ENCODE results near the gene PRXL2B. TPM values are rescaled to one million over a fixed set of nuclear protein-coding genes. Genes with fewer than 3 reads are reported as not detected.
A peak's percentile ranks its signal among the peaks of the same experiment; 100 is the strongest.

The PRXL2B gene
- total RNA-seq, 1 experiment from 2014 or later, result 40.7 TPM

GRCh38 chr1:2556678-2557481, 29.7 kb upstream of the PRXL2B start:
- no peak for TF ChIP-seq CTCF (conservative IDR thresholded peaks at IDR 0.05)

More at GRCh38 chr1:2556678-2557481, 29.7 kb upstream of the PRXL2B start:
- Histone ChIP-seq H2BK15ac (ENCODE audit: low read depth, low read length) (no peak overlapping the region), H3K23ac (ENCODE audit: insufficient read length, low read depth, low read length) (no peak overlapping the region), H2AFZ (ENCODE audit: low read length) (no peak overlapping the region), H3K56ac (ENCODE audit: insufficient read length, low read depth, low read length) (no peak overlapping the region), H3K79me1 (ENCODE audit: insufficient read depth, low read depth, low read length, poor library complexity, severe bottlenecking) (no peaks in the 10 kb centered on the region), H4K91ac (ENCODE audit: insufficient read length, low read depth, low read length) (no peak overlapping the region), H4K8ac (replicated peaks; ENCODE audit: insufficient read length, low read depth, low read length) (no peak overlapping the region), H3K14ac (ENCODE audit: insufficient read depth, low read length) (peak overlapping the region; percentile 10; the same call in 1 of the 2 replicates), H3K18ac (ENCODE audit: insufficient read length, low read depth, low read length) (no peak overlapping the region), H3K4ac (ENCODE audit: low read depth, low read length) (no peak overlapping the region), H4K5ac (ENCODE audit: insufficient read length, low read depth, low read length) (no peak overlapping the region), H3K79me2 (ENCODE audit: insufficient read depth, low read length) (no peaks in the 10 kb centered on the region), H3K9me3 (ENCODE audit: control insufficient read depth, low read depth, low read length) (no peaks in the 10 kb centered on the region), H3T11ph (ENCODE audit: low read length) (no peak overlapping the region), H3K9ac (ENCODE audit: extremely low read depth, insufficient read length, low read length) (no peak overlapping the region), H3K27me3 (ENCODE audit: insufficient read depth, low read length) (no peaks in the 10 kb centered on the region), H3K23me2 (ENCODE audit: insufficient read length, low read depth, low read length, poor library complexity, severe bottlenecking) (no peaks in the 10 kb centered on the region), H2AK5ac (ENCODE audit: insufficient read length, low read length) (no peak overlapping the region), H2BK120ac (ENCODE audit: low read depth, low read length, poor library complexity, severe bottlenecking) (no peak overlapping the region), H4K20me1 (ENCODE audit: control insufficient read depth, insufficient read depth, insufficient read length) (no peaks in the 10 kb centered on the region), H2BK5ac (ENCODE audit: insufficient read length, low read length) (no peak overlapping the region), H3K27ac (ENCODE audit: insufficient read length, low read depth, low read length) (no peak overlapping the region), H3K4me2 (ENCODE audit: insufficient read depth, insufficient read length, low read length) (no peak overlapping the region), H3K4me1 (ENCODE audit: insufficient read depth, low read length) (no peaks in the 10 kb centered on the region), H2BK12ac (ENCODE audit: insufficient read length, low read depth, low read length) (no peak overlapping the region), H2BK20ac (ENCODE audit: low read depth, low read length, poor library complexity, severe bottlenecking) (no peak overlapping the region)
- Mint-ChIP-seq H3K36me3 (ENCODE audit: insufficient read depth in 1 of 3, low read depth in 3 of 3) (no peaks in the 10 kb centered on the region), H3K27me3 (ENCODE audit: low read depth) (peaks cover 2% of the 10 kb centered on the region; the same call in 1 of the 2 replicates), H3K4me3 (no peak overlapping the region), H3K4me1 (peaks cover 9 to 10% of the 10 kb centered on the region in 2 experiments), H3K9me3 (no peaks in the 10 kb centered on the region; a peak in 1 of 5 replicates), H3K27ac (peak overlapping the region; percentile 27 to 82 (median 67); a peak in 3 of 7 replicates)
- no CpG with 5 or more reads among the region's 24 CpGs for WGBS (ENCODE audit: extremely low coverage, insufficient read length, low lambda C conversion rate)
- no peak for DNase-seq
